Fibroblast of the aortic adventitia (primary cell): Measurements from ENCODE around the gene TMTC3. TPM values are rescaled to one million over a fixed set of nuclear protein-coding genes. Genes with fewer than 3 reads are reported as not detected.

Source experiments
- DNase-seq: peaks from one replicate; pipeline ENCODE4 v3.0.0-alpha.2; 2010; ENCODE audit warnings: low read depth
- H3K4me3 ChIP-seq: 2 replicates; pipeline ENCODE4 v1.5.1; 2011; ENCODE audit warnings: low read depth, mild to moderate bottlenecking, control low read depth, low read length, moderate library complexity
- total RNA-seq: library from RNA; depleted of rRNA; stranded (reverse); fragments of >200 nt; gene quantifications from 2 replicates; pipeline ENCODE4 v1.2.3, GENCODE V29; 2012; ENCODE audit warnings: low replicate concordance
- TF ChIP-seq, protein P1 (sequence below): IDR thresholded peaks from 2 replicates; pipeline ENCODE4 v1.5.1; 2011; ENCODE audit warnings: mild to moderate bottlenecking, low read length, control low read depth, inconsistent platforms; ENCODE audit not compliant: insufficient read depth

The TMTC3 gene
- total RNA-seq, 1 donor = 65.3 TPM

GRCh38 chr12:88182416-88182815 lies 40.3 kb downstream of the TMTC3 start:
- TF ChIP-seq, protein P1, sequence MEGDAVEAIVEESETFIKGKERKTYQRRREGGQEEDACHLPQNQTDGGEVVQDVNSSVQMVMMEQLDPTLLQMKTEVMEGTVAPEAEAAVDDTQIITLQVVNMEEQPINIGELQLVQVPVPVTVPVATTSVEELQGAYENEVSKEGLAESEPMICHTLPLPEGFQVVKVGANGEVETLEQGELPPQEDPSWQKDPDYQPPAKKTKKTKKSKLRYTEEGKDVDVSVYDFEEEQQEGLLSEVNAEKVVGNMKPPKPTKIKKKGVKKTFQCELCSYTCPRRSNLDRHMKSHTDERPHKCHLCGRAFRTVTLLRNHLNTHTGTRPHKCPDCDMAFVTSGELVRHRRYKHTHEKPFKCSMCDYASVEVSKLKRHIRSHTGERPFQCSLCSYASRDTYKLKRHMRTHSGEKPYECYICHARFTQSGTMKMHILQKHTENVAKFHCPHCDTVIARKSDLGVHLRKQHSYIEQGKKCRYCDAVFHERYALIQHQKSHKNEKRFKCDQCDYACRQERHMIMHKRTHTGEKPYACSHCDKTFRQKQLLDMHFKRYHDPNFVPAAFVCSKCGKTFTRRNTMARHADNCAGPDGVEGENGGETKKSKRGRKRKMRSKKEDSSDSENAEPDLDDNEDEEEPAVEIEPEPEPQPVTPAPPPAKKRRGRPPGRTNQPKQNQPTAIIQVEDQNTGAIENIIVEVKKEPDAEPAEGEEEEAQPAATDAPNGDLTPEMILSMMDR = no peak
- no peak overlapping the region for H3K4me3 ChIP-seq
- DNase-seq = no peak

- H3K4me3 ChIP-seq = no peak overlapping the region
- no peak for DNase-seq
- TF ChIP-seq, protein P1 = no peak
Observed at GRCh38 chr12:88184196-88184595, 42.1 kb downstream of the TMTC3 start.

DNA sequence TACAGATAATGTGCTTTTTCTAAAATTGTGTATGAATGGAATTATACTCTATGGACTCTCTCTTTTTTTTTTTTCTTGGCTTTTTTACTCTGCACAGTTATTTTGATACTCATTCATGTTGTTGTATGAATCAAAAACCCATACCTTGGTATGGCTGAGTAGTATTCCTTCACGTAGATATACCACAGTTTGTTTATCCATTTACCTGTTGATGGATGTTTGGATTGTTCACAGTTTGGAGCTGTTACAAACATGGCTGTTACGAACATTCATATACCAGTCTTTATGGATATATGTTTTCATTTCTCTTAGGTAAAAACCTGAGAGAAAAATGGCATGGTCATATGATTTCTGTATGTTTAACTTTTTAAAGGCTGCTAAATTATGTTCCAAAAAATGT lies 43.2 kb downstream of the TMTC3 start:
- DNase-seq = no peak
- TF ChIP-seq, protein P1 = no peak

GRCh38 chr12:88185988-88186387 lies 43.9 kb downstream of the TMTC3 start:
- peak; percentile 33 for DNase-seq
- no peak overlapping the region for H3K4me3 ChIP-seq
- TF ChIP-seq, protein P1 = no peak

More for the DNA sequence above, 43.2 kb downstream of the TMTC3 start:
- H3K4me3 ChIP-seq = no peak overlapping the region

- H3K4me3 ChIP-seq = no peak overlapping the region
- TF ChIP-seq, protein P1 = no peak
- no peak for DNase-seq
Observed at GRCh38 chr12:88187571-88187970, 45.5 kb downstream of the TMTC3 start.

GRCh38 chr12:88188180-88188579 lies 46.1 kb downstream of the TMTC3 start:
- no peak for DNase-seq
- TF ChIP-seq, protein P1 = no peak
- H3K4me3 ChIP-seq = no peak overlapping the region

GRCh38 chr12:88192426-88192825 lies 50.3 kb downstream of the TMTC3 start:
- DNase-seq = no peak
- TF ChIP-seq, protein P1 = no peak
- no peak overlapping the region for H3K4me3 ChIP-seq
